HG03175 (cell line): Measurements from ENCODE around the gene NASP.
"Not testable (repeated sequence)": the region's sequence is repeated elsewhere in the genome, so short reads cannot be mapped to it uniquely, and the experiment has no call there.

Experiments
- ATAC-seq: cut with Tn5 transposase; IDR thresholded peaks from one replicate; pipeline ENCODE4 v1.9.1; 2021; ENCODE audit warnings: mild to moderate bottlenecking, moderate library complexity; ENCODE audit not compliant: unreplicated experiment

Gene NASP

DNA sequence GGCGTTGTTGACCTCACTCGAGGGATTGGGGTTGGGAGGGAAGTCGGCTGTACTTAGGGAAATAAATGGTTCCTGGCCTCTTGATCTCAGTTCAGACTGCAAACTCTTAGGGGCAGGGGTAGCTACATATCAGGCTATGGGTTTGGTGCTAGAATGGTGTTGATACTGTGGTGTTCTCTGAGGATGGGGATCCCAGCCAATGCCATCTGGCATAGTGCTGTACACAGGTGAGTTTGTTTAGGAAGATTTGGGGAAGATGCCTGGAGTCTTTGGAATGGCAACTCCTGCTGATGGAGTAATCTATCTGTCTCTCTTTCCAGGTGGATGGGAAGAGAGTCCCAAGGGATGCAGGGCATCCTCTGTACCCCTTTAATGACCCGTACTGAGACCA lies 14.3 kb upstream of the NASP start:
- ATAC-seq, result no peak

DNA sequence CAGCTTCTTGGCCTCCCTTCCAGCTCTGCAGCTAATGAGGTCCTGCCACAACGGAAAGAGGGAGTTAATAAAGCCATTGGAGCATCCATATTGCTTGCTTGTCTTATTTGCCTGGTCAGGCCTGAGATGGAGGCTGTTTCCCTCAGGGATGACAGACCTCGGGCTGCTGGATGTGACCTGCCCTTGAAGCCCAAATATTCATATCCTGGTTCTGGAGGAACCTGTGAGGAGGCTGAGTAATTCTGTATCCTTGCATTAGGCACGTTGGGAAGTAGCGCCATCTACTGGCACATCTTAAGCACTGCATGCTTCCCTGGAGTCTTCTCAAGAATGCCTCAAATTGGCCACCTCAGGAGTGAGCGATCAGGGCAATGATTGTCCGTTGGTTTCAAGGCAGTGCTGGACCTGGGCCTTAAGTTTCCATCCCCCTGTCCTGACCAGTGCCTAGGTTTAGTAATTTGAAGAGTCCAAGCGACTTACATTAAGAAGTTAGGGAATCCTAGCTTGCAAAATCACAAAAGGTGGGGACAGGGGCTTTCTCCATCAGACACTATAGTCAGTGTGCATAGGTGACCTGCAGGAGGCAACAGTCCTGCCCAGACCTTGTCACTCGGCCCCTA lies 13.8 kb upstream of the NASP start:
- peak; percentile 46 for ATAC-seq

DNA sequence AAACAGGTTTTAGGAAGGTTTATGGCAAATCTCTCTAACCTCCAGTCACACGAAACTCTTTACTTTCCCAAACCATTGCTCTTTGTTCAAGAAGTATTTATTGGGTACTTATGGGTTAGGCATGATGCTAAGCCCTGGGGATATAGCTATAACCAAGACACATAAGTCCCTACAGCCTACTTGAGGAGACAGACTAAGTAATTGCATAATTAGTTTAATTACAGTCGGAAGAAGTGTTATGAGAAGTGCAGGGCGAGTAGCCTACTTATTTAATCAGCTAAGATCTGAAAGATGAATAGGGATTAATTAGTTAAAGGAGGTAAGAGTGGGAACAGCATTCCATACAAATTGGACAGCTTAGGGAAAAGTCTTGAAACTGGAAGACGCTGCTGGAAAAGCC lies 13.2 kb upstream of the NASP start:
- ATAC-seq, result no peak

DNA sequence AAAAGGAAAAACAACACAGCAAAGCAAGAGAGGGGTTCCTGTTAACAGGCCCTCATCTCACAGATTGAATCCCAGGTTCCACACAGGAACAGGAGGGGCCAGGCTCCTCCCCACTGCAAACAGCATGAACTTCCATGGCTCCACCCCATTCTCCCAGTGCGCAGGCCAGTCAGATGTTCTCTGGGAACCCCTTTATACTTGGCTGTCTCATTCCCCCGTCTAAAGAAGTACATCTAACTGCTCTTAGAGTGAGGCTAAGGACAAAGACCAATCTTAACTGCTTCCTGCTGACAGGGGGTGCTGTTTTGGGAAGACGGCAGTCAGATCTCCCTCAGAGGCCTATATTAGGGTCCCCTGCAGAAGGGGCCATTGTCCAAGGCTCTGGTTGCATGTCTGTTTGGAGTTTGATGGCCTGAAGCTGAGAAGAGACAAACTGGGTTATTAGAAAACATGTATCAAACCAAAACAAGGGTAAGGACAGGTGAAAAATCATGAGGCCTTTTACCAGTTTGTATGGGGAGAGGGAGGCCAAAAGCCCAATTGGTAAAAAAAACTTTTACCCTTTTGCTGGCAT lies 10.5 kb upstream of the NASP start:
- no peak for ATAC-seq

DNA sequence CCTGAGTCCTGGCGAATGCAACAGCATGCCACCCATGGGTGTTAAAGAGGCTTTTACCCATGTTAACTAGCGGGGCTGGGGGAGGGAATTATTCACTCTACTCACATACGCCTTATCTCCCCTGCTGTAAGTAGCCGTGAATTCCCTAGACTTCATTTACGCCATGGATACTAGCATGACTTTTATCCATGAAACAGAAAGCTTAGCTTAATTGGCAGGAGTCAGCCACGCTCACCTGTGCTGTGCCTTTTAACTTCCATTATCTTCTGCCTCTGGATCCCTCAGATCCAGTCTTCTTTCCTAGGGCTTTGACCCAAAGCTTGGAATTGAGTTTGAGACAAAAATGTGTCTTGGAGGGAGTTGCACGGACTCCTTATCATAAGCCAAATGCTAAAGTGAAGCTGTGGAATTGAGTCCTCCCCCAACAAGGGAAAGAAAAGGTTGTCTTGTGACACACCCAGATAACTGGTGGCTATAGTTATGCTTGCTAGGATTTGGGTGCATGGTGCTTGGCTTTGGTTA lies 9.7 kb upstream of the NASP start:
- no peak for ATAC-seq

DNA sequence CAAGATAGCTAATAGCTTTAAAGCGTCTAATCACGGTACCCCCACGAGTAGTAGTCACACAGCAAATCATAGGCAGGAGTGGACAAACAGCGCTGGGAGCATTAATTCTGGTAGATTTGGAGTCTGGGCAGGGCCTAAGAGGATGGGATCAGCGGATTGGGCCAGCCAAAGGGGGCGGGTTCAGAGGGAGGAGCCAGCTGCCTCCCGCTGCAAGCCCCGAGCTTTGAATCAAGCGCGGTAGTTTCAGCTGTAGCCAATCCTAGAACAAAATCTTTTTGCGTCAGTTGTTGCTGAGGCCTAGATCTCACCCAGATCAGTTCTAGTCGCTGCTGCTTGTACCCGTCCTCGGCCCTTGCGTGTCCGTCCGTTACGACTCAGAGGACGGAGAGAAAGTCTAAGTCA lies 576 bp upstream of the NASP start:
- peak; percentile 77 for ATAC-seq

DNA sequence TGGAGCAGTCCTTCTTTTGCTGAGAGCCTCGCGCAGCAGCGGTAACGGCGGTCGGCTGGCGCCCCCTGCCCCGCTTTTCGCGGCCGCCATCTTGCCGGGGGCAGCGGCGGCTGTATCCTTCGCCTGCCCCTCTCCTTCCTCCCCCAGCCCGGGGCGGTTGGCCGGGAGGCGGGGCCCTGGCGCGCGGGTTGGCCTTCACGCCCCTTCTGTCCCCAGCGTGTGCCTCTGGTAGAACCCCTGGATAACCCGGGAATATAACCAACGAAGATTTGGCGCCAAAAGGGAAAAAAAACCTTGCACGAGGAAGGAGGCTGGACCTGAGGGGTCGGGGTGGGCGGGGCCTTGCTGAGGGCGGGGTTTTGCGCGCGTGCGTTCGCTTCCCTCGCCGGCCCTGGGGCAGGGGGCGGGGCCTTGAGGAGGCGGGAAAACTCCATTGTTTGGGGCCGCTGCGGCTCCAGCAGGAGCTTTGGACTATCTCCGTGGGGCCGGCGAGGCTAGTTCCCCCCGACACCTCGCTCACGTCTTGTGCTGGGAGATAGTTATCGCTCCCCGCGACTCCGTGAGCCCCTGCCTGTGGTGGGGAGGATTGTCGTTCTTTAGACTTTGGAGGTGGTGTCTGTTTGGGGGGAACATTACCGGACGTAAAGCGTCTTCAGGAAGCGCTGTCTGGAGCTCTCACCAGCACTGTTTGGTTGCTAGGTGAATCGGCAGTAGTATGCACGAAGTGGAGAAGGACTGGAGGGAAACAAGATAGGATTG lies 689 bp downstream of the NASP start:
- ATAC-seq, result peak; percentile 29

DNA sequence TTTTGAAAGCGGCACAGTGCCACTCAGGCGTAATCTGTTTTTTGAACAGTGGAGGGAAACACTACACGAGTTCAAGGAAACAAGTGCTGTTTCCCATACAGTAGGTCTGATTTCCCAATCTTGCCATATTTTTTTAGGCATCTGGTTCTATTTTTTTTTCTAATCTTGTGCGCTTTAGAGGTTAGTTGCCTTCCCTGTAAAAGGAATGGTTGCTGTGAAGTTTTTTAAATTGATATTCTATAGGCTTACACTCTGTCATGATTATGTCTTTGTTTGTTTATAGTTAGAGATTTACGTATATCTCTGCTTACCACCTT lies 1.2 kb downstream of the NASP start:
- no peak for ATAC-seq

DNA sequence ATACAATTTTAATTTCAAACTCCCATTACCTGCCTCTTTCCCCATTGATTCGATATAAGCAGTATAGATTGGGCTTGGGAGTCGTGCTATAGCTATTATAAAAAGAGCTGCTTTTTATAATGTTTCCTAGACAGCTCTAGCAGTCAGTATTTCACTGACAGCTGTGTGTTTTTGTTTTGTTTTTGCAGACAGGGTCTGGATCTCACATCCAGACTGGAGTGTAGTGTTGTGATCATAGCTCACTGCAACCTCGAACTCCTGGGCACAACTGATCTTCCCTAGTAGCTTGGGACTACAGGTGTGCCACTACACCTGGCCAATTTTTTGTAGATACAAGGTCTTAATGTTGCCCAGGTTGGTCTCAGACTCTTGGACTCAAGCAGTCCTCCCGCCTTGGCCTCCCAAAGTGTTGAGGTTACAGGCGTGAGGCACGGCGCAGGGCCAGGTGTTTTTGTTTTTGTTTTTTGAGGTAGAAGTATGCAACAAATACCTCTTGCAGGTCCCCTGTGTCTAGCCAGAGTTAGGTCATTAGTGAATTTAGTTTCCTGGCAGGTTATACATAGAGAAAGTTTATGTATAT lies 1.7 kb downstream of the NASP start:
- ATAC-seq, result no peak

DNA sequence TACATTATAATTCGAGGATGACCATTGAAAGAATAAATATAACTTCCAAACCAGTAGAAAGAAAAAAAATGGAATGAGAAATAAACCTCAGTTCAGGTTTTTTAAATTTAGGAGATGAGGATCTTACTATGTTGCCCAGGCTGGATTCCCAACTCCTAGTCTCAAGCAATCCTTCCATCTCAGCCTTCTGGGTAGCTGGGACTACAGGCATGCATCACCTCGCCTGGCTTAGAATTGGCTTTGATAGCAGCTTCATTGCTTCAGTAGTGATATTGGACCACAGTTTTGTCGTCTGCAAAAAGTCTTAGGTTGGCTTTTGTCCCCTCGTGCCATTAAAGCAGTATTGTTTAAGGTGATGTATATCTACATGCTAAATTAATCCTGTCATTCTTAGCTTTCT lies 2.9 kb downstream of the NASP start:
- ATAC-seq, result no peak

DNA sequence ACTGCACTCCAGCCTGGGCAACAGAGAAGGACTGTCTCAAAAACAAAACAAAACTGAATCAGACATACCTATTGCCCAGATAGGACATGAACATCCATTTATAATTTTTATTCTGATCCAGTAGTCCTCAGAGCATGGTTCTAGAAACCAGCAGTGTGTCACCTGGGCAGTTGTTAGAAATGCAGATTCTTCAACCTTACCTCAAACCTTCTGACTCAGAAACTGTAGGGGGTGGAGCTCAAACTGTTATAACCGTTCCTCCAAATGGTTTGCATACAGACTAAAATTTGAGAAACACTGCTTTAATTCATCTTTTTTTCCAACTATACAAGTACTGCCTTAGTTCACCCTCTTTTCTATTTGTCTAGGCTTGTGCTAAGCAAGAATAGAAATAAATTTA lies 6.0 kb downstream of the NASP start:
- no peak for ATAC-seq

DNA sequence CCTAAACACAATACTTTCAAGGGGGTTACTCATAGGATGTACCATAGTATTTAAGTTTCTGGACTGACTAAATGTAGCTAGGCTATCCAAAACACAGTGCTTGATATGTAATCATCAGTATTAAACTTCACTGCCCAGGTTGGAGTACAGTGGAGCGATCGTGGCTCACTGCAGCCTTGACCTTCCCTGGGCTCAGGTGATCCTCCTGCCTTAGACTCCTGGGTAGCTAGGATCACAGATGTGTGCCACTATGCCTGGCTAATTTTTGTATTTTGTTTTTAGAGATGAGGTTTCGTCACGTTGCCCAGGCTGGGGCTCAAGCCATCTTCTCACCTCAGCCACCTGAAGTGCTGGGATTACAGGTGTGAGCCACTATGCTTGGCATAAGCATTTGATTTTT lies 10.6 kb downstream of the NASP start:
- ATAC-seq, result no peak

DNA sequence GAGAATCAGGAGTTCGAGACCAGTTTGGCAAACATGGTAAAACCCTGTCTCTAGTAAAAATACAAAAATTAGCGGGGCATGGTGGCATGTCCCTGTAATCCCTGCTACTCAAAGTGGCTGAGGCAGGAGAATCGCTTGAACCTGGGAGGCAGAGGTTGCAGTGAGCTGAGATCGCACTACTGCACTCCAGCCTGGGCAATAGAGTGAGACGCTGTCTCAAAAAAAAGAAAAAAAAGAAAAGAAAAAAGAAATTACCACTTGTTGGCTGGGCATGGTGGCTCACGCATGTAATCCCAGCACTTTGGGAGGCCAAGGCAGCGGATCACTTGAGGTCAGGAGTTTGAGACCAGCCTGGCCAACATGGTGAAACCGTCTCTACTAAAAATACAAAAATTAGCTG lies 12.9 kb downstream of the NASP start:
- ATAC-seq, result not testable (repeated sequence)

DNA sequence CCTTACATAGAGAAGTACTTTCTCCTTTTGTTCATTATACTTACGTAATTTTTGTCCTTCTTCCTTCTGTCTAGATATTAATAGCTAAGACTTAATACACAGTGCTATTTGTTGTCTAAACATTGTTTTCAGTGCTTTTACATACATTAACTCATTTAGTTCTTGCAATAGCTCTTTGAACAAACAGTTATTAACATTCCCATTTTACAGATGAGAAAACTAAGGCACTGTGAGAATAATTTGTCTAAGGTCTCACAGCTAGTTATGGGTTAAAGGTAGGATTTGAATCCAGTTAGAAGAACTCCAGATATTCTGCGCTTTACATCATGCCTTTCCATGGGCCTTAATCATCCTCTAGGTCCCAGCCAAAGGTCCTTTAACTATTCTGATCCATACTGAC lies 20.4 kb downstream of the NASP start:
- ATAC-seq, result no peak

DNA sequence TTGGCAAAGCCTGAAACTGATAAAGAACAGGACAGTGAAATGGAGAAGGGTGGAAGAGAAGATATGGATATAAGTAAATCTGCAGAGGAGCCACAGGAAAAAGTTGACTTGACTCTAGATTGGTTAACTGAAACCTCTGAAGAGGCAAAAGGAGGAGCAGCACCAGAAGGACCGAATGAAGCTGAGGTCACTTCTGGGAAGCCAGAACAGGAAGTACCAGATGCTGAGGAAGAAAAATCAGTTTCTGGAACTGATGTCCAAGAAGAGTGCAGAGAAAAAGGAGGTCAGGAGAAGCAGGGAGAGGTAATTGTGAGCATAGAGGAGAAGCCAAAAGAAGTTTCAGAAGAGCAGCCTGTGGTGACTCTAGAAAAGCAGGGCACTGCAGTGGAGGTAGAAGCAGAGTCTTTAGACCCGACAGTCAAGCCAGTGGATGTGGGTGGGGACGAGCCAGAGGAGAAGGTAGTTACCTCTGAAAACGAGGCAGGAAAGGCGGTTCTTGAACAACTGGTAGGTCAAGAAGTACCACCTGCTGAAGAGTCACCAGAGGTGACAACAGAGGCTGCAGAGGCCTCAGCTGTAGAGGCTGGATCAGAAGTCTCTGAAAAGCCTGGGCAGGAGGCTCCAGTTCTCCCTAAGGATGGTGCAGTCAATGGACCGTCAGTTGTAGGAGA lies 23.7 kb downstream of the NASP start:
- no peak for ATAC-seq

DNA sequence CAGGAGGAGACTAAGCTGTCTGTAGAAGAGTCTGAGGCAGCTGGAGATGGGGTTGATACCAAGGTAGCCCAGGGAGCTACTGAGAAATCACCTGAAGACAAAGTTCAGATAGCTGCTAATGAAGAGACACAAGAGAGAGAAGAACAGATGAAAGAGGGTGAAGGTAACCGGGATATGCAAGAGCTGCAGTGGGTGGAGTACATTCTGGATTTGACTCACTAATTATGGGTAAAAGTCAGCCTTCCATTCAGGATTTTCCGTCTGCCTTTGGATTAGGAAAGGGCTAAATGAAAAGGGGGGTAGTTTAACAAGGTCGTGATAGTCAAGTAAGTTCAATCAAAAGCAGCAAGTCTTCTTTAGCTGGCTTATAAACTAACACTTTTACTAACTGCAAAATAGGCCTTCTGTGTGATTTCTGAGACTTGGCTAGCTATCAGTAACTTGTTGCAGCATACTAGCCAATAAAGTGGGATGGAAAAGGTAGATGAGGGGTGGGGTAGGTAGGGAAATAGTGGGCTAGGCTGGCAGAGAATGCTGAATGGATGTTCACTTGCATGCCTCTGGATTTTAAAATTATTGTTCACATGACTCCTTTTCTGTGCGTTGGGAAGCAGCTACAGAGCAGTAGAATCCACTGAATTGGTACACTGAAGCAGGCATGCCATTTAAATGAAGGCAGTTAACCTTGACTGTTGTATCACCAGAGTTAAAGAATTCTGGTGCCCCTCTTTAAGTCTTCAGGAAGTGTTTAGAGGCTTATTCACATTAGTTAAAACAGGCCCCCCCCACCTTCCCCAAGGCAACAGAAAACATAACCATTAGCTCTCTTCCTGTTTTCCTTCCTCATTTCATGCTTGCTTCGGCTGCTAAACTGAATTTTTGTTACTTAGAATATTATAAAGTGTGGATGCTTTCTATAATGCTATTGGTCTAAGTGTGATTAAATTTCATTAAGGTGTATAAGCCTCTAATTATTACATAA lies 24.6 kb downstream of the NASP start:
- ATAC-seq, result no peak

DNA sequence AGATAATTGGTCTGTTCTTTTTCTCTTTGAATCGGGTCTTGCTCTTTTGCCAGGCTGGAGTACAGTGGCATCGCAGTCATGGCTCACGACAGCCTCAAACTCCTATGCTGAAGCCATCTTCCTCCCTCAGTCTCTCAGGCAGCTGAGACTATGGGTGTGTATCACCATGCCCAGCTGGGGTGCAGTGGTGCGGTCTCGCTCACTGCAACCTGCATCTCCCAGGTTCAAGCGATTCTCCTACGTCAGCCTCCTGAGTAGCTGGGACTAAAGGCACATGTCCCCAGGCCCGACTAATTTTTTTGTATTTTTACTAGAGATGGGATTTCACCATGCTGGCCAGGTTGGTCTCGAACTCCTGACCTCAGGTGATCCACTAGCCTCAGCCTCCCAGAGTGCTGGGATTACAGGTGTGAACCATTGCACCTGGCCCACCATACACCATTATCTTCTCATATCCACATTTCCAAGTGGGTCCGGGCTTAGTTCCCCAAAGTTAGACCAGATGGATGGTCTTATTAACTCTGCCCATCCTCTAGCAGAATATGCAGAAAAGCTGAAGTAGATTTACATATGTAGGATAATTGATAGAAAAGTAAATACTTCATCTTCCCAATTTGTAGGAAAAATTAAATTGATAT lies 26.9 kb downstream of the NASP start:
- no peak for ATAC-seq

DNA sequence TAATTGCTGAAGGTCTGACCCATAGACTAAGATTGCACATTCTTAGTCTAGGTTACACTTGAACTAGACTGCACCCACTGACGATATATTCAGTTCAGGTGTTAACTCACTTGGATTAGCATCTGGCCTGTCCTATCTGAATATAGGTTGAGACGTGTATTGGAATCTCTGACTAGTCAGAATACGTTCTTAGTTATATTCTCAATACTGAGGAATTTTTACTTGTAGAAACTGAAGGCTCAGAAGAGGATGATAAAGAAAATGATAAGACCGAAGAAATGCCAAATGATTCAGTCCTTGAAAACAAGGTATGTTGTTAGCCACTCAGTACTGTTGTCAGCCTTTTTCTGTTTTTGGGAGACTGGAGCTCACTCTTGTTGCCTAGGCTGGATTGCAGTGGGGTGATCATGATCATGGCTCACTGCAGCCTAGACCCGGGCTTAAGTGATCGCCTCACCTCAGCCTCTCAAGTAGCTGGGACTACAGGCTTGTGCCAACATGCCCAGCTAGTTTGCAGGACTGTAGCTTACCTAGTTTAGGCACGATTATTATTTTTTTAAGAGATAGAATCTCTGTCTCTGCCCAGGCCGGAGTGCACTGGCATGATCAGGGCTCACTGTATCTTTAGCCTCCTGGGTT lies 29.2 kb downstream of the NASP start:
- no peak for ATAC-seq

DNA sequence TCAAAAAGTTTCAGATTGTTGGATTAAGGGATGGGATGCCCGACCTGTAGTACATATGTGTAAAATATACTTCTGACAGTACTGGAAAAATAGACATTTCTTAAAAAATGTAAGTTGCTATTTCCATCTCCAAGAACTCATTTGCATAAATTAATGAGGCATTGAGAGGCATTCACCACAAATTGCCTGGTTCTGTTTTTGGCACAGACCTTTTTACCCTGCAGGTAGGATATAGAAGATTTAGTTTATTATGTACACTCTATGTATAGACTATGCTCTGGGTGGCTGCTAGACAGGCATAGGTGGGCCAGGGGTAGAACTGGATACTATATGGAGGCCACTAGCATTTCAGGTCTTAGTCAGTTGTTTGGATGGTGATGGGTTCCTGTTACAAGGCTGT lies 32.0 kb downstream of the NASP start:
- ATAC-seq, result no peak
